ENCODE results near the gene LBH.

Gene LBH

GRCh38 chr2:30260941-30261340 lies 29.6 kb downstream of the LBH start:
- TF ChIP-seq CTCF (IDR thresholded peaks at IDR 0.05; ENCODE audit: extremely low read depth, missing control alignments): no peak
- DNase-seq (ENCODE audit: low spot score): no peak

- no peak for TF ChIP-seq CTCF (IDR thresholded peaks at IDR 0.05; ENCODE audit: extremely low read depth, missing control alignments)
- no peak for DNase-seq (ENCODE audit: low spot score)
Measured at GRCh38 chr2:30261695-30262211, 30.4 kb downstream of the LBH start.

GRCh38 chr2:30262716-30263309 lies 31.5 kb downstream of the LBH start:
- no peak for TF ChIP-seq CTCF (IDR thresholded peaks at IDR 0.05; ENCODE audit: extremely low read depth, missing control alignments)

GRCh38 chr2:30264274-30264673 lies 32.9 kb downstream of the LBH start:
- TF ChIP-seq CTCF (IDR thresholded peaks at IDR 0.05; ENCODE audit: extremely low read depth, missing control alignments): no peak
- no peak for DNase-seq (ENCODE audit: low spot score)

More at GRCh38 chr2:30262716-30263309, 31.5 kb downstream of the LBH start:
- DNase-seq (ENCODE audit: low spot score): no peak

GRCh38 chr2:30265052-30266015 lies 34.0 kb downstream of the LBH start:
- no peak for TF ChIP-seq CTCF (IDR thresholded peaks at IDR 0.05; ENCODE audit: extremely low read depth, missing control alignments)
- no peak for DNase-seq (ENCODE audit: low spot score)

GRCh38 chr2:30266051-30266621 lies 34.8 kb downstream of the LBH start:
- peak; percentile 35 for DNase-seq (ENCODE audit: low spot score)
- TF ChIP-seq CTCF (IDR thresholded peaks at IDR 0.05; ENCODE audit: extremely low read depth, missing control alignments): no peak

GRCh38 chr2:30266705-30267104 lies 35.4 kb downstream of the LBH start:
- DNase-seq (ENCODE audit: low spot score): no peak
- TF ChIP-seq CTCF (IDR thresholded peaks at IDR 0.05; ENCODE audit: extremely low read depth, missing control alignments): no peak

All from GM20000 (cell line).